Measurements from ENCODE around the gene SETD1B.
A peak's percentile ranks its signal among the peaks of the same experiment; 100 is the strongest.

SETD1B gene

DNA sequence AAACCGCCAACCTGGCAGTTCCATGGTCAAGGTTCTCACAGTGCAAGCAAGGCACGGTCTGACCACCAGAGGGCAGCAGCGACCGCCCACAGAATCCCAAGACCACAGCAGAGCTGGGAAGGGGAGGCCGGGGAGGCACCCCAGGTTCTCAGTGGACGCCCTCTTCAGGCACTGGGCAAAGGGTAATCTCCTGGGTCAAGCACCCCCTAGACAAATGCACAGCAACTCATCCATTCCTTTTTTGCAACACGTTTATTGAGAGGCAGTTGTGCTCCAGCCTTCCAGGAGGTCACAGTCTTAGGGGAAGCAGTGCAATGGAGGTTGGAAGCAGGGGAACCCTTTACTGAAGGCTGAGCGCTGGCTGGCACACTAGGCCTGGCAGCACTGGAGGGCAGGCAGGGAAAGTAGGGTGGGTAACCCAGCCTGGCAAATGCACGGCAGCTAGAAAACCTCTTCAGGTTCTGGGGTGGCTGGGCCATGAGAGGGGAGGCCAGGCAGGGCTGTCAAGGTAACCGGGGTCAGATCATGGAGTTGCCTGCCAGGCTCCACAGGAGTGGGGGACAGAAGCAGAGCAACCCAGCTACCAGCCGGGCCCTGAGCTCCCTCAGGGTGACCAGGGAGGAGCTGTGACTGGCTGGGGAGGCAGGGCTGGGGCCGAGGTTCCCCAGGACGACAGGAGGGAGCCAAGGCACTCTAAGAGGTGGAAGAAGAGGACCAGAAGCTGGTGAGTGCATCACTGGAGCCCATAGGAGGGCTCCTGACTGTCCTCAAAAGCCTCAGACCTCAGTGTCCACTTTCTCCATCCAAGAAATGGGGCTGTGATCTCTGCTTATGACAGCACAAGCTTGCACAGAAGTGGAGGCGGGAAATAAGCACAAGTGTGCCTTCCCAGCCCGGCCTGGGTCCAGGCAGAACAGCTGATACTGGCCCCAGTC is 8.5 kb upstream of the SETD1B start:
- DNase-seq (ENCODE audit: low read depth in 2 of 3, low spot score in 2 of 3): peak in 2 of 3 experiments; percentile 87 to 89

DNA sequence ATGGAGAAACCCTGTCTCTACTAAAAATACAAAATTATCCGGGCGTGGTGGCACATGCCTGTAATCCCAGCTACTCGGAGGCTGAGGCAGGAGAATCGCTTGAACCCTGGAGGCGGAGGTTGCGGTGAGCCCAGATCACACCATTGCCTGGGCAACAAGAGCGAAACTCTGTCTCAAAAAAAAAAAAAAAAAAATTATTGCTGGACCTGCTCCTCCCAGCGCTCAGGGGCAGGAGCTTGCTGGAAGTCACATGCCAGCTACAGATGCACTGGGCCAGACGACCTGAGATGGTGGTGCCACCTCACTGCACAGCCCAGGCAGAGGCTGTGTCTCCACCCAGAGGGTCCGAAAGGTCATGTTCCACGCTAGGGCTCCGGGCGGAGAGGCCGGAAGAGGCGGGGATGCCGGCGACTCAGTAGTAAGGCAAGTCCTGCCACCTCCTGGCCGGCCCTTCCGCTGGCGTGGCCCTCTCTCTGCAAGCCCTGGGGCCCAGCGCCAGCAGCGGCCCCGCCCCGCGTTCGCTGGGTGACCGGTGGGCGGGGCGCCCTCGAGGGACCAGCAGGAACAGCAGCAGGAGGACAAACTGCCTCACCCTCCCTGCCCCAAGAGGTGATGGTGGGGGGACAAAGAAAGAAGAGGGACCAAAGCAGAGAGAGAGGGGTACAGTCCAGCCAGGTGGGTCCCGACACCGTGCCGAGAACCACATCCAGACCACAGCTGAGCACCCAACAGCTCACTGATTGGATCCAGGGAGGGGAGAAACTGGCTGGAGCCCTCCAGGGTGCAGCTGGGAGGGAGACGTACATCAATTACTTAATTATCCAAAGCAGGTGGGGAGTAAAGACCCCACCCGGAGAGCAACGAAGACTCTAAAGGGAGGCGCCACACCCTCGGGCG is 6.7 kb upstream of the SETD1B start:
- no peak for DNase-seq (ENCODE audit: low read depth in 2 of 3, low spot score in 2 of 3)

DNA sequence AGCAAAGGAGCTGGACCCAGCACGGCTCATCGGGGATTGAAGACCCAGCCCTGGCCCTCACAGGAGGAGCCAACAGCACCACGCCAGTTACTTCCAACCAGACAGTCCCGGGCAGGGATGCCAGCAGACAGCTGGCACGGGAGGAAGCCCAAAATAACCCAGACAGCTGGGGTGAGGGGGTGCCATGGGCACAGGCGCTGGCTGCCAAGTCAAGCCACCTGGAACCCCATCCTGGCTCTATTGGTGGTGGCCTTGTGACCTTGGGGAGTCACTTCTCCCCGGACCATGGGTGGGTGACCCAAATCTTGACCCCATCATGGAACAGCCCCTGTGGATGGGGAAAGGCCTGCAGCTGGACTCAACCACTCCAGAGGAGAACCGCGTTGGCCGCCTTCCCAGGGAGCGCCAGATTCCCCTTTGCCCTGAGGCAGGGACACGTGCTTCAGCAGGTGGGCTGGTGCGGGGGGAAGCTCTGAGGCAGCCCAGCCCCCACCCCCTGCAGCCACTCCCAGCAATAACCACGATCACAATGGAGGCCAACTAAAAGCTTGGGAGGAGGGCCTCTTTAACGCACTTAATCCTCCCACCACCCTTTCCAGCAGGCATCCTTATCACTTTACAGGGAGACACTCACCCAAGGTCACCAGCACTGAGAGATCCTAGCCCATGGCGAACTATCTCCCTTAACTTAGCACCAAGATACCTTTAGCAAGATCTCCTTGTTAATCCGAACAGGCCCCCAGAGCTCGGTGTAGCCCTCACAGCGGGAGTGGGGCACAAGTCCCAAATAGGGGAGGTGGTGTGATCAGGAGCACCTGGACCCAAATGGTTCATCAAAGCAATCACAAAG is 5.6 kb upstream of the SETD1B start:
- no peak for DNase-seq (ENCODE audit: low read depth in 2 of 3, low spot score in 2 of 3)

DNA sequence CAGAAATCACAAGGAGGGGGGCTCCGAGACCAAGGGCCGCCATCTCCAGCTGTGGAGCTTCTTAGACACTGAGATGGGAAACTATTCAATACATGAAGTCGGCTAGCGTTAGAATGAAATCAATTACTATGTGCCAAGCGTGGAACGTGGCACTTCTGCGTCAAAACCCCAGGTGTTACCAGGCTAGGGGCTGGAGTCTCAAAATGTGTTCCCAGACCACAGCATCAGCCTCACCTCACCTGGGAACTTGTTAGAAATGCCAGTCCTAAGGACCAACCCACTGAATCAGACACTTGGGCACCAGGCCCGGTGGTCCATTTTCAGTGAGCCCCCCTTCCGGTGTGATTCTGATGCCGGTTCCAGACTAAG is 5.0 kb upstream of the SETD1B start:
- DNase-seq (ENCODE audit: low read depth in 2 of 3, low spot score in 2 of 3): no peak

DNA sequence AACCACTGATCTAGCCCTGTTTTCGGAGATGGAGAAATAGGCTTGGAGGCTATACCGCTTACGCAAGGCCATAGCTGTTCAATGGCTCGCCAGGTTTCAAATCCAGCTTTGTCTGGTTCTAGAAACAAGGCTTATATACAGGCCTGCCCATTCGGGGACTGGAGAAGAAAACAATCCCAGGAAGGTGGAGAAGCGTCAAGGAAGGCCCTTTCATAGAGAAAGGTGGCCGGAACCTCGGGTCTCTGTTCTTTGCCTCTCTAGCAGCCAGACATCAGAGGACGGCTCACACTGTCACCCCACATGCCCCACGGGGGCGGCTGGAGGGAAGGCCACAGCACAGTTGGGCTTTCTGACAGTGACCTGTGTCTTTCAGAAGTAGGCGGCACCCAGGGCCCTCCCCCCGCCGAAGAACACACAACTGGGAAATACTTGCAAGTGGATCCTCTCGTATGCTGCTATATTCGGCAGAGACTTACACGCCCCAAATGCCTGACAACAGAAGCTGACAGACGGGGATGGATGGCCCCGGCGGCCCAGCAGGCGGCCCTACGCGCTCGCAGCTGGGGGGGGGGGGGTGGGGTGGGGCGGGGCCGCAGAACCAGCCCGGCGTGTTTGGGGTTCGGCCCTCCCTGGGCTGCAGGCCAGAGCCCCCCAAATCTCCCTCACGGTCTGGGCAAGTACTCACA is 4.5 kb upstream of the SETD1B start:
- DNase-seq (ENCODE audit: low read depth in 2 of 3, low spot score in 2 of 3): no peak

DNA sequence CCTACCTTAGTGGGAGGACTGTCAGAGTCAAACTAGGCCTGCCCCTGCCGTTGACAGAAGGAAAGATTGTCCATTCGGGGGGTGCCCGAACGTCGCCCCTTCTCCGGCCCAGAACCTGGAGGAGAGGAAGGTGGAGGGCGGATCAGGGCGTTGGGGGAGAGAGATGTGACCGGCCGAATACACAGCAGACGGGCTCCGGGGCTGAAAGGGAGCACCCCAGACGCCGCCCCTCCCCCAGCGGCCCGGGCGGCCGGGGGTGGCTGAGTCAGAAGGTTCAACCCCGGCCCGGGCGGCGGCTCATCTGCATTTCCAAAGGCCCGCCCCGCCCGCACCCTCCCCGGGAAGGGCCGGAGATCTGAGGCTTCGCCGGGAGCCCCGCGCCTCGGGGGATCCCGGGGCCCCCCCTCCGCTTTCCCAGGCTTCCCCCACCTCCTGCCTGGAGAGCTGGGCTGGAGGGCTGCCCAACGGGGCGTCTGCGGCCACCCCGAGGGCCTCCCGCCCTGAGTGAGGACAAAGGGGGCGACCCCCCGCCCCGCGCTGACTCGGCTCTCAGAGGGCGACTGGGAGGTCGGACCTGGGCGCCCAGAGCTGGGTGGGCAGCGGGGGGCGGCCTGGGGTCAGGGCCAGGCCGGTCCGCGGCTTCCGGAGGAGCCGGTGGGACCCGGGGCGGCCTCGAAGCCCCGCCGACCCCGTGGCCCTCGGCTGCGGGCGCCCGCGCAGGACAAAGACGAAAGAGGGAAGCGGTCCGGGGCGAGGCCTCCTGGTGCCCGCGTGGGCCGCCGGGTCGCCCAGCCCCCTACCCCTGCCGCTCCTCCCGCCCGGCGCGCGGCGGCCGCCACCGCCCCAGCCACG is 3.7 kb upstream of the SETD1B start:
- peak in 2 of 3 experiments; percentile 71 to 81 for DNase-seq (ENCODE audit: low read depth in 2 of 3, low spot score in 2 of 3)

DNA sequence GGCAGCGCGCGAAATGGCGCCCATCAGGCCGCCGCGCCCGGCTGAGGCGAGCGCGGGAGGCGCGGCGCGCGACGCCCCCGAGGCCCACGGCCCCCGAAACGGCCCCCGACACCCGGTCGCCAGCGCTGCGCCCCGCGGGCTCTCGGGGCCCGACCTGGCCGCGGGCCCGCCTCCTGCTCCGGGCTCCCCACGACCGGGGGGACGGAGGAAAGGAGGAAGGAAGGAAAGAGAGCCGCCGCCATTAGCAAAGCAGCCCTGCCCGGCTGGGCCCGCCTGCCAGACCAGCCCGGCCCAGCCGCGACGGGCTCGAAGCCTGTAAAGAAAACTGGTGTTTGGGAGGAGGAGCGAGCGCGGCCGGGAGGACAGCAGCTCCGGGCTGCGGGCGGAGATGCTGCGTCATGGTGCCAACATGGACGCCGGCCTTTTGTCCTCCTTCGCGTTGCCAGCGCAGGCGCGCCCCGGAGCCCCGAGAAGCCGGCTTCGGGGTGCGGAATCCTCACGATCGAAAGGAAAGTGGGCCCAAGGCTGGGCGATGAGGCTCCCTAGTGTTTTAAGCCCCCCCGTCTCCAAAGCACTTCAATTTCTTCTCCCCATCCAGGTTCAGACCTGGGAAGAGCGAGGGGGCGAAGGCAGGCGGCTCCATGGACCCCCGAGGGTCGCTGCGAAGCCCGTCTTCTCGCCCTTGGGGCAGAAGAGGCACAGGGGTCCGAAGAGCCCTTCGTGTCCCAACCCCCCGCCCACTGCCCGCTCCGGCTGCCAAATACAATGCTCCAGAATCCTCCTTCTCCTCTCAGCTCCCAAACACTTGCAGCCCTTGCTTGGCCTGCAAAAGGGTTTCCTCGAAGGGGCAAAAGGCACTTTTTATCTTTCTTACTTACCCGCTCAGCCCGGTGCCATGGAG is 2.9 kb upstream of the SETD1B start:
- DNase-seq (ENCODE audit: low read depth in 2 of 3, low spot score in 2 of 3): no peak

DNA sequence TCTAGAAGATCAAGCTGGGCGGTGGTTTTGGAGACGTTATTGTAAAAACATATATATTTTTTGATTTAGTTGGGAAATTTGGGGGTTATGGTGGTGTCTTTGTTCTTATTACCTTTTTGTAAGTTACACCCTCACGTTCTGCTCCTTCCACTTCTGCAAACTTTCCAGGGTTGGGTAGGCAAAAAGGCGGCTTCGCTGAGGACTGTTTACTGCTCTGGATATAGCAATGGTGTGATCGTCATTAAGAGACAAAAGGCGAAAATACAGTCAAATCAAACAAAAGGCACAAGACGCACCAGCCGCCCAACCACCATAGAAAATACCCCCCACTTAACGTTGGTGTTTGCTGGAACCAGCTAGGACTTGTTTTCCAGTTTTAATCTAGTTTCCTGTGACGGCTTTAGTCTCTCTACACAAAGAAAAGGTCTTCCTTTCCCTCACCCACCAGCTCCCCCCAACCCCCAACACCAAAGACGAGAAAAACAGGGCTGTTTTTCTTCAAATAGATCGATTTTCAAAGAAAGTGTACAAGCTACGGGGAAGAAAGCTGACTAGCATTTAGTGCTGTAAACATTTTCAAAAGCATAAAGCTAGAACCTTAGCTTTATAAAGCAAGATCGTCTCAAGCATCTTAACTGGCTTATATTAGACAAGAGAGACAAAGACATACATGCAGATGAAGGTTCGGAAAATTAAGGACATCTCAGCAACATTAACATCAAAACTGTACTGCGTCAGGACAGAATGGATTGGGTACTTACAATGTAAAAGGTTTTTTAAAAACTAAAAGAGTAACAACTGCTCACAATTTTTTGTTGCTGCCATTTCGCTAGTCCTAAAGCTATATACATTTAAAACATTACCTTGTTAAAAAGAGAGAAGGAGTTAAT is 2.0 kb upstream of the SETD1B start:
- DNase-seq (ENCODE audit: low read depth in 2 of 3, low spot score in 2 of 3): no peak

DNA sequence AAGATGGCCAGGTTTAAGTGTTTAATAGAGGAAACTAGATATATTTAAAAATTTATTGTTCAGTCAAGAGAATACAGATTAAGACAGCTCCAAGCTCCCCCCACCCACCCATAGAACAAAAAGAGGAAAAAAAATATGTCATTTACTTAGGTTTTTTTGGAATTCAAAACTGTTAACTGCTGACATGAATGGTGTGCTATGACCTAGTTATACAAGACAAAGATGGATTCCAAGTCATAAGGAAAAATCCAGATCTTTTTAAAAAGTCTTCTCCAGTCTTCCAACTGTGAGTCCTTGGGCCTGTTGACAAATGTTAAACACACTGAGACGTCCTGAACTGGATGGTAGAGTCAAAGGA is 1.3 kb upstream of the SETD1B start:
- no peak for DNase-seq (ENCODE audit: low read depth in 2 of 3, low spot score in 2 of 3)

DNA sequence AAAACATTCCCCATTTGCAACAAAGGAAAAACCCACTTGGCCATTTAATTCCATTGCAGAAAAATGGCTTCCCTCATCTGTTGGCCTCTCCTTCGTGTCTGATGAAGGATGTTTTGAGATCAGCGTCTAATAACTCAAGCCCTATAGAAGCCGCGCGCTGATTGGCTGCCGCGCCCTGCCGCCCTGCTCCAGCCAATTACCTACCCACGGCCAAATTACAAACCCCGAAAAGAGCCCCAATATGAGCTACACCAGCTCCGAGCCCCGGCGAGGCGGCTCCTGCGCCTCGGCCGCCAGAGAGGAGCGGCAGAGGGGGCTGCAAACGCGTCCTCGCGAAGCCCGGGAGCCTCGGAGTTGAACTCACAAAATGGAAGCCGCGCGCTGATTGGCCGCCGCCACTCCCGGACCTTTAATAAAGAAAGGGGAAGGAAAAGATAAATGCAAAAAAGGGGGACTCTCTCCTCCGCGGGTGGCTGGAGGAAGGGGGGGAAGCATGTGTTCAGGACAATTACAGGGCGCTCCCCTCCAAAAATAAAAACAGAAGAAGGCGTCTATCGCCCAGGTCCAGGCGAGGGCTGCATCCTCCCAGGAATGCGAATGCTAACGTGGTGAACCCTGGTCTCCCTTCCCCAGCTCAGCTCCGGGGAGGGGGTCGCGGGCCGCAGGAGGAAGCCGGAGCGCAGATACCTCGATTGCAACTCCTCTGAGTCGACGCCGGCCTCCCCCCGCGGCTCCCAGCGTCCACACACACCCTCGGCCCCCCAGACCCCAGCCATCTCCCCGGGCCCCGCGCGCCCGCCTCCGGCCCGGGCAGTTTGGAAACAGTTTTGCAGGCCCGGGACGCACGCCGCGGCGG is 738 bp upstream of the SETD1B start:
- DNase-seq (ENCODE audit: low read depth in 2 of 3, low spot score in 2 of 3): peak; percentile 66 to 83 (median 75)

DNA sequence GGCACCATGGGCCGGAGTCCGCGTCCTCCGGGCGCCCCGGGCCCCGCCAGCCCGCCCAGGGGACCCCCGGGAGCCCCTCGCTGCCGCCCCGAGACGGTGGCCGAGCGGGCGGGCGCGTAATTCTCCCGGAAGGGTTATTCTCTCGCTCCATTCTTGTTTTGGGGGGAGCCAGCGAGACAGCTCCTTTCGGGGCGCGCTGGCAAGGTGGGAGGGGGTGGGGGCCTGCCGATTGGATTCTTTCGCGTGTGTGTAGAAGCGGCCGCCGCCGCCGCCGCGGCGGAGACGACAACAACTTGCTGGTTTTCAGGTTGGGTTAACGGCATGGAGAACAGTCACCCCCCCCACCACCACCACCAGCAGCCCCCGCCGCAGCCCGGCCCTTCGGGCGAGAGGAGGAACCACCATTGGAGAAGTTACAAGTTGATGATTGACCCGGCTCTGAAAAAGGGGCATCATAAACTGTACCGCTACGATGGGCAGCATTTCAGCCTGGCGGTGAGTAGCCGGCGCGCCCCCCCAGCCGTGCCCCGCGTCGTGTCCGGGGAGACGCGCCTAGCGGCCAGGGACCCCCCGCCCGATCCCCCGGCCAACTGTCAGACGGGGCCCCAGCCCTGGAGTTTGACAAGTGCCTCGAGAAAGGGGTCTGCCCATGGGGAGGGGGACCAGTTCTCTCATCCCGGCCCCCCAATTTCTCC is 755 bp downstream of the SETD1B start:
- no peak for DNase-seq (ENCODE audit: low read depth in 2 of 3, low spot score in 2 of 3)

DNA sequence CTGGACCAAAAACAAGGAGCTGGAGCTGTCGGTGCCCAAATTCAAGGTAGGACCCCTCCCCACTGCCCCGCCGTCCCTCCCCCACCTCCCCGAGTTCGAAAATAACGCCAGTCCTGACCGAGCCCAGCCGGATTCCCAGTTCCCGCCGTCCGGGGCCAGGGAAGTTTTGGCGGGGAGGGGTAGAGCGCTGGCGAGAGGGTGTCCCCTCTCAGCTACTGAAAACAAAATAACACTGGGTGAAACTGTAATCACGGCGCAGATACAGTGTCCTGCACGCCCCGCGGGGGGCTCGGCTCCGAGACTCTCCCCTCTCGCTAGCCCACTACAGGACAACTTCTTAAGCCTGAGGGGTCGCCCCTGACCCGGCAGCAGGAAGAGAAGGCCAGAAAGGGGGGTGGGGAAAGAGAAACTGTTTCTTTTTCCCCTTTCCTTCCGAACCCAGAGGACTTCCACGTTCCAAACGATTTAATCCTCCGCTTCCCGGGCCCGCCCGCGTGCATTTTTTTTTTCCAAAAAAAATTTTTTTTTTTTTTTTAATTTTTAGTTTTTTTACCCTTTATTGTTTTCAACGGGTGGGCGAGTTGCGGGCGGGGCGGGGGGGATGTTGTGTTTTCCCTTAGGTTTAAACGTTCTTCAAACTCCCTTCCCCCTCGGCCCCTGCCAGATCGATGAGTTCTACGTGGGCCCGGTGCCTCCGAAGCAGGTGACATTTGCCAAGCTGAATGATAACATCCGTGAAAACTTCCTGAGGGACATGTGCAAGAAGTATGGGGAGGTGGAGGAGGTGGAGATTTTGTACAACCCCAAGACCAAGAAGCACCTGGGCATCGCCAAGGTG is 1.6 kb downstream of the SETD1B start:
- DNase-seq (ENCODE audit: low read depth in 2 of 3, low spot score in 2 of 3): no peak

DNA sequence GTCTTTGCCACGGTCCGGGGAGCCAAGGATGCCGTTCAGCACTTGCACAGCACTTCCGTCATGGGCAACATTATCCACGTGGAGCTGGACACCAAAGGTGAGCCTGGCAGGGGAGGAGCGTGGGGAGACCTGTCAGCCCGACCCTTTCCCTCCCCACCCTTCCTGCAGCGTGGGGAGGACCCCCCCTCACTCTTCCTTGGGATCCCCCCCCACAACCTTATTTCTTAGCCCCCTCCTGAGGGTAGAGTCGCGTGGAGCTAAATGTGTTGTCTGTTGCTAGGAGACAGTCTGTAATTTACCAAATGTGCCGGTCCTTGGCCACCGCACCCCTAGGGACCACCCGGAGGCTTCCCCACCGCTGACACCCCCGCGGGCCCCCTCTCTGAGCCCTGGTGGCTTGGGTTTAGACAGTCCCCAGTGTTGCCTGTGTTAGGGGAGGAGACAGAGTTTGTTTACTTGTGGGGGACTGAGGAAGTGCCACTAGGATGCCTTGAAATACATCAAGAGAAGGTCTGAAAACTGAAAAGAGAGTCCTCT is 2.3 kb downstream of the SETD1B start:
- no peak for DNase-seq (ENCODE audit: low read depth in 2 of 3, low spot score in 2 of 3)

DNA sequence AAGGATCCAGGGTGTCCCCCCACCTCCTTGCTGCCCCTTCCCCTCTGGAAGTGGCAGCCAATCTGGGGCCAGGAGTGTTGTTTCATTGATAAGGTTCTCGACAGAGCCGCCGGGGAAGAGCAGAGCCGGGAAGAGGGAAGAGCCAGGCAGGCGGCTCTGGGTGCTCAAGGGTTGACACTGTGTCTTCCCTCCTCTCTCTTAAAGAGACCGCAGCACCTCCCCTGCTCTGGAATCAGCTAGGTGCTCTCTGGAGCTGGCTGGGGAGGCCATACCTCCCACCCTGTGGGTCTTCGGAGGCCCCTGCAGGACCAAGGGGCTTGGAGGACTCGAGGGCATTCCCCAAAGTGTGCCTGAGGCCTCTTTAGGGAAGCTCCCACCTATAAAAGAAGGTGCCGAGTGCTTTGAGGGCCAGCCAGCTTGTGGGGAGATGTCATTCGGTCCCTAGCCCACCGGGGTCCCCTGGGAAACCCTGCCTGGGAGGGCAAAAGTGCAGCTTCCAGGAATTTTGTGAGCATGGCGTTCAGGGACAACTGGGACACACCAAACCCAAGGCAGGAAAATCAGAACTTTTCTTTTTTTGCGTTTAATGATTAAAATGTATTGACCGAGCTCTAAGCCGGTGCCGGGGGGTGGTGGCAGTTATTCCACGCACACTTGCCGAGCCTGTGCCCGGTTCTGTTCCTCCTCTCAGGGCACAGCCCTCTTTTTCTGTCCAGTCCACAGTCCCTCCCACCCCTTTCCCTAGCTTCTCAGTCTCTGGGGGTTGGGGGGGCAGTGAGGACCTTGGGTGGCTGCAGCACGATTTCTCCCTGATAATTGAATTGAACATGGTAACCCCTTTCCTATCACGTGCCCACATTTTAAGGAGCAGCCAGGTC is 3.0 kb downstream of the SETD1B start:
- no peak for DNase-seq (ENCODE audit: low read depth in 2 of 3, low spot score in 2 of 3)

All from activated CD8-positive, alpha-beta memory T cell treated with anti-CD3 and anti-CD28 coated beads for 48 hours (primary cell).